AG04450 (cell line): ENCODE measurements around the gene LPCAT1. TPM values are rescaled to one million over a fixed set of nuclear protein-coding genes. Genes with fewer than 3 reads are reported as not detected.
A peak's percentile ranks its signal among the peaks of the same experiment; 100 is the strongest.

Experiments used
- CTCF ChIA-PET: fragments of 300-600, 350-600 bp; formaldehyde crosslinking; extraction: SDS; loops from one replicate; lab custom pipeline; 2022; ENCODE audit warnings: antibody characterized with exemption, inconsistent platforms; lab: Charles Lee
- POLR2A ChIA-PET: fragments of 350-600 bp; formaldehyde crosslinking; extraction: SDS; loops from one replicate; lab custom pipeline; 2021; ENCODE audit warnings: antibody characterized with exemption, inconsistent platforms; lab: Yijun Ruan, JAX
- DNase-seq: peaks from one replicate; pipeline ENCODE4 v3.0.0-alpha.2; 2011; ENCODE audit warnings: low read depth, low spot score
- H3K27ac ChIP-seq: one replicate; pipeline ENCODE4 v1.5.1; 2012; ENCODE audit warnings: low read depth, low read length, control low read depth
- H3K27me3 ChIP-seq: one replicate; pipeline ENCODE4 v1.6.0; 2012; ENCODE audit warnings: low read length; ENCODE audit not compliant: control insufficient read depth, insufficient read depth
- H3K4me3 ChIP-seq: 2 replicates; pipeline ENCODE4 v1.5.1; 2011; ENCODE audit warnings: mild to moderate bottlenecking, low read depth, low read length, control low read depth
- H3K9me3 ChIP-seq: 2 replicates; pipeline ENCODE4 v1.5.1; 2012; ENCODE audit warnings: low read length; ENCODE audit not compliant: control insufficient read depth, insufficient read depth
- polyA plus RNA-seq: library from polyadenylated mRNA; depleted of rRNA; stranded (reverse); fragments of >200 nt; gene quantifications from 2 replicates; pipeline ENCODE4 v1.2.3, GENCODE V29; 2011
- TF ChIP-seq, protein P1 (sequence below): IDR thresholded peaks from 2 replicates; pipeline ENCODE4 v1.5.1; 2011; ENCODE audit warnings: low read depth, low read length, control low read depth, inconsistent platforms

Gene LPCAT1
- polyA plus RNA-seq, 1 experiment = 23.4 TPM

DNA sequence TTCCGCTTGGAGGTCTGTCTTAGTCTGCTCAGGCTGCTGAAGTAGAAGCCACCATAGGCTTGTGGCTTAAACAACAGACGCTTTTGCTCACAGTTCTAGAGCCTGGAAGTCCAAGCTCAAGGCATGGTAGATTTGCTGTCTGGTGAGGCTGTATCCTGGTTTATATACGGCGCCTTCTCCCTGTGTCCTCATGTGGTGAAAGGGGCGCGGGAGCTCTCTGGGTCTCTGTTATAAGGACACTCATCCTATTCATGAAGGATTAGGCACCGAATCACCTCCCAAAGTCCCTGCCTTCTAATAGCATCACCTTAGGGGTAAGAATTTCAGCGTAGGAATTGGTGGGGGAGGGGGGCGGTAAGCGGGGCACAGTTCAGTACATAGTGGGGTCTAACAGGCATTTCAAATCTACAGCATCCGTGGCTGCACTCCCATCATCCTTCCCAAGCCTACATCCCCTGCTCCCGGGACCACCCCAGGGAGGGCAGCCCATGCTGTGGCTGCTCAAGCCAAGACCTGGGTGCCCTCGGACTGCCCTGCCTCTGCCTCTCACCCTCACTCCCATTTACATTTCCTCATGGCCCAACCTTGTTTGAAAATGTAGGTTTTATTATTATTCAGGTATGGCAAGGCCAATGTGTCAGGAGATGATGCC is 15.1 kb upstream of the LPCAT1 start:
- TF ChIP-seq, protein P1, sequence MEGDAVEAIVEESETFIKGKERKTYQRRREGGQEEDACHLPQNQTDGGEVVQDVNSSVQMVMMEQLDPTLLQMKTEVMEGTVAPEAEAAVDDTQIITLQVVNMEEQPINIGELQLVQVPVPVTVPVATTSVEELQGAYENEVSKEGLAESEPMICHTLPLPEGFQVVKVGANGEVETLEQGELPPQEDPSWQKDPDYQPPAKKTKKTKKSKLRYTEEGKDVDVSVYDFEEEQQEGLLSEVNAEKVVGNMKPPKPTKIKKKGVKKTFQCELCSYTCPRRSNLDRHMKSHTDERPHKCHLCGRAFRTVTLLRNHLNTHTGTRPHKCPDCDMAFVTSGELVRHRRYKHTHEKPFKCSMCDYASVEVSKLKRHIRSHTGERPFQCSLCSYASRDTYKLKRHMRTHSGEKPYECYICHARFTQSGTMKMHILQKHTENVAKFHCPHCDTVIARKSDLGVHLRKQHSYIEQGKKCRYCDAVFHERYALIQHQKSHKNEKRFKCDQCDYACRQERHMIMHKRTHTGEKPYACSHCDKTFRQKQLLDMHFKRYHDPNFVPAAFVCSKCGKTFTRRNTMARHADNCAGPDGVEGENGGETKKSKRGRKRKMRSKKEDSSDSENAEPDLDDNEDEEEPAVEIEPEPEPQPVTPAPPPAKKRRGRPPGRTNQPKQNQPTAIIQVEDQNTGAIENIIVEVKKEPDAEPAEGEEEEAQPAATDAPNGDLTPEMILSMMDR = no peak
- POLR2A ChIA-PET = no interaction called here
- Histone ChIP-seq H3K27ac (no peak overlapping the region), H3K4me3 (no peak overlapping the region), H3K27me3 (peaks cover 19% of the 10 kb centered on the region), H3K9me3 (peaks cover 10% of the 10 kb centered on the region)
- CTCF ChIA-PET = no interaction called here
- DNase-seq = no peak

DNA sequence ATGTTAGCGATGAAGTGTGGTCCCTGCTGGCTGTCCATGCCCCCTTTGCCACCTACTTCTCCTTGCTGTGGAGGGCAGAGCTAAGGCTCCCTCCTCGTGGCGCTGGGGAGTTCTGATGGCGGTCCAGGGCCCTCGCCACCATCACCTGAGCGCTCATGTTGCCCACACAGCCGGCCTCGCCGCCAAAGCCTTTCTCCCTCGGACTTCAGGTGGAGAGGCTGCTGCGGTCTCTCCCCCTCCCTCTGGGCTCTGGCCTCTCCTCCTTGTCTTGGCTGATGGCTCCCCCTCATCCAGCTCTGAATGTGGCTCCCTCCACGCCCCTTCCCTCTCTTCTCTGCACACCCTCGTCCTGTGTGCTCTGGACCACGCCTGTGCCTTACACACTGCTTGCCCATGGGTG is 14.5 kb upstream of the LPCAT1 start:
- CTCF ChIA-PET = no interaction called here
- POLR2A ChIA-PET = no interaction called here
- DNase-seq = no peak
- peaks cover 10% of the 10 kb centered on the region for H3K9me3 ChIP-seq
- H3K27ac ChIP-seq = no peak overlapping the region
- H3K4me3 ChIP-seq = no peak overlapping the region
- H3K27me3 ChIP-seq = peaks cover 22% of the 10 kb centered on the region
- TF ChIP-seq, protein P1 = no peak

DNA sequence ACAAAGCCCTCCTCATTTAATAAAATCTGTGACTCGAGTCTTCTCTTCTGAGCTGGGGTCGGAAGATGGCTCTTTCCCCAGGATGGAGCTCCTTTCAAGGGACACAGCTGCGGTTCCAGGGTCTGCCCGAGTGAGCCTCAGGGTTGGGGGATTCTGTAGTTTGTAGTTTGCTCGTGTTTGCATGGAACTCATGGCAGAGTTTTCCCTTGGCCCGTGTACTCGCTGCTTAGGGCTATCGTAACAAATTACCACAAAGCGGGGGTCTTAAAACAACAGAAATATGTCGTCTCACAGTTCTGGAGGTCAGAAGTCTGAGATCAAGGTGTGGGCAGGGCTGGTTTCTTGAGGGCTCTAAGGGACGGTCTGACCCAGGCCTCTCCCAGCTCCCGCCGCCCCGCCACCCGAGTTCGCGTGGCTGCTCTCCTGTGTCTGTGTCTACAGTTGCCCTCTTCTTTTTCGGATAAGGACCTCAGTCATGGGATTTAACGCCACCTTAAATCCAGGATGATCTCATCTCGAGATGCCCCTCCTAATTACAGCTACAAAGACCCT is 13.9 kb upstream of the LPCAT1 start:
- CTCF ChIA-PET = no interaction called here
- Histone ChIP-seq H3K9me3 (peaks cover 10% of the 10 kb centered on the region), H3K27ac (no peak overlapping the region), H3K27me3 (peaks cover 22% of the 10 kb centered on the region), H3K4me3 (no peak overlapping the region)
- POLR2A ChIA-PET = no interaction called here
- TF ChIP-seq, protein P1 = no peak
- DNase-seq = no peak

DNA sequence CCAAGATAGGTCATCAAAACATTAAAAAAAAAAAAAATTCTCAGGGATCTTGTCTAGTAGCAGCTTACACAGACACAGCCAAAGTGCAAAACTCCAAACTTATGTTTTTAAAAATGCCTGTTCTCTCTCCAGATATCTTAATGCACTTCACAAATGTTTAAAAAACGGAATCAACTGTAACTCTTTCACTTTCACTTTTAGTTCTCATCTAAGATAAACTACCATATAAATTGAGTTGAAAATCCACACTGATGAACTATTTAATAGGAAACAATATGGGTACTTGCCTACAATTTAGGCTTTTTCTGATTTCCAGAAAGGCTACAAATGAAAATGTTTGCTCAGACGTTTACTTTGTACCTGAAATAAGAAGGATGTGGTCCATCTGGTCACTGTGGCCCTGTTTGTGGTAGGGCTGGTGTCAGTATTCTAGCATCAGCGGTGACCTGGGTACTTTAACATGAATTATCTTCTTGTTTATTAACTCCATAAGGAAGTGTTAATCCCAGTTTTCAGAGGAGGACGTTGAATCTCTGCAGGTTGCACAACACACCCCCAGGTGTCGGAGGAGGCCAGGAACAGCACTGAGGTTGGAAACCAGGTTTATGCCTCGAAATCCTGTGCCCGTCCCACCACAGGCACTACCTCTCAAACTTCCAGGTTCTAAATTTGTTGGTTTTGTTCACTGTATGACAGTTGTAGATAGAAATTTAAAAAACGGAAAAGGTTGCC is 13.3 kb upstream of the LPCAT1 start:
- ChIA-PET CTCF (interaction anchor here (0.8 to 1.4 kb wide), 2 partner anchors 15 to 57 kb away, joined by 3 to 4 read pairs; no protein-coding TSS in a partner anchor), POLR2A (no interaction called here)
- H3K27me3 ChIP-seq = peaks cover 22% of the 10 kb centered on the region
- TF ChIP-seq, protein P1 = no peak
- DNase-seq = no peak
- H3K4me3 ChIP-seq = peak overlapping the region; percentile 11; the same call in 1 of the 2 replicates
- H3K27ac ChIP-seq = no peak overlapping the region
- peaks cover 10% of the 10 kb centered on the region for H3K9me3 ChIP-seq
